ENCODE data around the gene TANC1.

Gene TANC1

GRCh38 chr2:159046966-159047365, 78.5 kb downstream of the TANC1 start:
- H3K9ac ChIP-seq: no peak overlapping the region
- TF ChIP-seq Cebpa-rat (IDR thresholded peaks at IDR 0.05): no peak
- no peak overlapping the region for H3K27ac ChIP-seq
- no peaks in the 10 kb centered on the region for H3K9me3 ChIP-seq
- no peak overlapping the region for H3K4me3 ChIP-seq
- no peak overlapping the region for H3K4me2 ChIP-seq
- no peaks in the 10 kb centered on the region for H4K20me1 ChIP-seq
- H3K36me3 ChIP-seq: no peaks in the 10 kb centered on the region
- H3K27me3 ChIP-seq: no peaks in the 10 kb centered on the region
- peaks cover 12% of the 10 kb centered on the region; the same call in 1 of the 2 replicates for H3K4me1 ChIP-seq

DNA sequence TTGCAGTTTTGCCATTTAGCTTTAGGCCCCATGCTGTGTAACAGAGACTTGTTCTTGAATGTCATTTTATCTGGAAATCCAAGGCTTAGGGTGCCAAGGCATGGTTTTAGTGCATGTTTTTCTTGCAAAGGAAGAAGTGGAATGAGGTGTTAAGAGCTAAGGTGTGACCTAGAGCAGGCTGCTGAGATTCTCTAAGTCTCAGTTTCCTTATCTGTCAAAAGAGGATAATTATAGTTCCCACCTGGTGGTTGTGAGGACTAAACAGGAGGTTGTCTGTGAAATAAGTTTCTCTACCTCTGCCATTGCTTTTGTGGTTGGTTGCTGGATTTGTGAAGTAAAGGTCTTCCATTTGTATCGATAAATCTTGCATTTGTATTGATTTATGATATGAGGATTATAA, 82.0 kb downstream of the TANC1 start:
- Histone ChIP-seq H3K27ac (no peak overlapping the region), H3K4me2 (no peak overlapping the region)

DNA sequence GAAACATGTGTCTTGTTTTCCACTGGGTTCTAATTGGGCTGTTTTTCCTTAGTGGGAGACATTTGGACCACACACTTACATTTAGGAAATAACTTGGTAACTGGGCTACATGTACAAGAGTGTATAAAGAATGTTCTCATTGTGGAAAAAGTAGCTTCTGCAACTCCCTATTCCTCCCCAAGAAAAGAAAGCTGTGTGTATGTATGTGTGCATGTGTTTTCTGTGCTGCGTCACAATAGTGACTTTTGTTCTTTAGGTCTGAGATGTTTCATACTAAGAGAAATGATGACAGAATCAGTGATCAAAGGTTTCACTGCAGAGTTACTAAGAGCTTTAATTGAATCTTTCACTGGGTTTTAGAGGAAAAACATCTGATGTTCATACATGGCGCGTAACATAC, 82.7 kb downstream of the TANC1 start:
- Histone ChIP-seq H3K4me3 (no peak overlapping the region), H3K4me1 (peaks cover 28% of the 10 kb centered on the region), H3K36me3 (no peaks in the 10 kb centered on the region), H4K20me1 (no peaks in the 10 kb centered on the region), H3K27ac (no peak overlapping the region), H3K27me3 (no peaks in the 10 kb centered on the region), H3K4me2 (no peak overlapping the region), H3K9me3 (no peaks in the 10 kb centered on the region), H3K9ac (no peak overlapping the region)
- no peak for TF ChIP-seq Cebpa-rat (IDR thresholded peaks at IDR 0.05)

More for the DNA sequence above, 82.0 kb downstream of the TANC1 start:
- Histone ChIP-seq H3K9ac (no peak overlapping the region), H3K4me1 (peaks cover 33% of the 10 kb centered on the region), H3K36me3 (no peaks in the 10 kb centered on the region), H3K27me3 (no peaks in the 10 kb centered on the region), H4K20me1 (no peaks in the 10 kb centered on the region), H3K4me3 (no peak overlapping the region), H3K9me3 (no peaks in the 10 kb centered on the region)
- TF ChIP-seq Cebpa-rat (IDR thresholded peaks at IDR 0.05): no peak

GRCh38 chr2:159051661-159052060, 83.2 kb downstream of the TANC1 start:
- H3K27me3 ChIP-seq: no peaks in the 10 kb centered on the region
- no peaks in the 10 kb centered on the region for H3K9me3 ChIP-seq
- H3K27ac ChIP-seq: no peak overlapping the region
- no peak overlapping the region for H3K9ac ChIP-seq
- no peaks in the 10 kb centered on the region for H4K20me1 ChIP-seq
- no peak overlapping the region for H3K4me2 ChIP-seq
- H3K4me3 ChIP-seq: no peak overlapping the region
- peaks cover 23% of the 10 kb centered on the region for H3K4me1 ChIP-seq
- no peak for TF ChIP-seq Cebpa-rat (IDR thresholded peaks at IDR 0.05)
- H3K36me3 ChIP-seq: no peaks in the 10 kb centered on the region

- no peak overlapping the region for H3K9ac ChIP-seq
- no peak for TF ChIP-seq Cebpa-rat (IDR thresholded peaks at IDR 0.05)
- no peak overlapping the region for H3K4me3 ChIP-seq
- H4K20me1 ChIP-seq: no peaks in the 10 kb centered on the region
- no peaks in the 10 kb centered on the region for H3K36me3 ChIP-seq
- H3K9me3 ChIP-seq: no peaks in the 10 kb centered on the region
- H3K27me3 ChIP-seq: no peaks in the 10 kb centered on the region
- peaks cover 23% of the 10 kb centered on the region for H3K4me1 ChIP-seq
- H3K27ac ChIP-seq: no peak overlapping the region
- peak overlapping the region; percentile 33 for H3K4me2 ChIP-seq
Measured at GRCh38 chr2:159052157-159052601, 83.7 kb downstream of the TANC1 start.

DNA sequence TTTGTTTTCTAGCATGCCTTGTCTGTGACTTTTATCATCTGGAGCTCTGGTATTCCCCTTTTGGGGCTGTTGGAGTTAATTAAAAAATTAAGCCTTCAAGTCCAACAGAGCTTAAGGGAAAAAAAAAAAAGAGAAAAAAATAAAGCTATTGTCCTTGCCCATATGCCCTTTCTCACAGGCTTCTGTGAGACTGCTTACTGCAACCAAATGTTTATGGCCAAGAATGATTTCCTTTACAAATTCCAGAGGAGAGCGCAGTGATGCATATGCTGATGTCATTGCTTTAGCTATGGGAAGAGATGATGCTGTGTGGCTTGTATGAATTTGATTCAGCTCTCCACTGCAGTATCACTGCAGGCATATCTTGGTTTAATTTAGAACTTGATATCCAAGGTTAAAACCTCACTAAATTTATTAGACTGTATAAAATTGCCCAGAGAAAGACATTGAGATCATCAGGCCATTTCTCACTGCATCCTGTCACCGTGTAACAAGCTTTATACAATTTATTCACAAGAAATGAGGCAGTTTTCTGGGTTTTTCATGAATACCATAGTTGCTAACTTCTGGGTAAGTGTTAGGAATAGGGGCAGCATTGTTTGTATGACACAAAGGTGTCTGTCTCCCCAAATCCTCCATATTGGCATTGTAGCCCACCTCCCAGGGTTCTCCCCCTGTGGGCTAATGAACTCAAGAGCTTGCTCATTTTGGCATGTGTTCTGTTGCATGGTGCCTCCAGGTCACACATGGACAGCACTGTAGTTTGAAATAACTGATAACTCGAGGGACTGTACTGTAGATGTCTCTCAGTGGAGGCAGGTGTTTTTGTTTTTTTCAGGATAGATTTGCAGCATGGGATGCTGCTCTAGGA, 85.0 kb downstream of the TANC1 start:
- no peak for TF ChIP-seq Cebpa-rat (IDR thresholded peaks at IDR 0.05)
- Histone ChIP-seq H3K9ac (no peak overlapping the region), H3K9me3 (no peaks in the 10 kb centered on the region), H3K27ac (no peak overlapping the region), H3K36me3 (no peaks in the 10 kb centered on the region), H3K4me3 (no peak overlapping the region), H3K4me2 (peak overlapping the region; percentile 33; the same call in 1 of the 2 replicates), H4K20me1 (no peaks in the 10 kb centered on the region), H3K27me3 (no peaks in the 10 kb centered on the region), H3K4me1 (peaks cover 23% of the 10 kb centered on the region)

GRCh38 chr2:159054032-159054334, 85.5 kb downstream of the TANC1 start:
- TF ChIP-seq Cebpa-rat (IDR thresholded peaks at IDR 0.05): no peak
- Histone ChIP-seq H3K9ac (no peak overlapping the region), H3K4me2 (no peak overlapping the region), H3K4me3 (no peak overlapping the region), H3K9me3 (no peaks in the 10 kb centered on the region), H3K36me3 (no peaks in the 10 kb centered on the region), H3K27me3 (no peaks in the 10 kb centered on the region), H3K4me1 (peaks cover 23% of the 10 kb centered on the region), H4K20me1 (no peaks in the 10 kb centered on the region), H3K27ac (no peak overlapping the region)

- peaks cover 23% of the 10 kb centered on the region for H3K4me1 ChIP-seq
- H3K27me3 ChIP-seq: no peaks in the 10 kb centered on the region
- H3K36me3 ChIP-seq: no peaks in the 10 kb centered on the region
- no peak overlapping the region for H3K4me3 ChIP-seq
- TF ChIP-seq Cebpa-rat (IDR thresholded peaks at IDR 0.05): no peak
- no peak overlapping the region for H3K4me2 ChIP-seq
- no peaks in the 10 kb centered on the region for H3K9me3 ChIP-seq
- H4K20me1 ChIP-seq: no peaks in the 10 kb centered on the region
- no peak overlapping the region for H3K9ac ChIP-seq
- no peak overlapping the region for H3K27ac ChIP-seq
Measured at GRCh38 chr2:159054985-159055384, 86.5 kb downstream of the TANC1 start.

GRCh38 chr2:159060518-159060917, 92.1 kb downstream of the TANC1 start:
- no peaks in the 10 kb centered on the region for H3K4me1 ChIP-seq
- H3K4me3 ChIP-seq: no peak overlapping the region
- TF ChIP-seq Cebpa-rat (IDR thresholded peaks at IDR 0.05): no peak
- no peaks in the 10 kb centered on the region for H3K27me3 ChIP-seq
- H3K9me3 ChIP-seq: no peaks in the 10 kb centered on the region
- H4K20me1 ChIP-seq: no peaks in the 10 kb centered on the region
- no peak overlapping the region for H3K9ac ChIP-seq
- no peak overlapping the region for H3K27ac ChIP-seq
- no peak overlapping the region for H3K4me2 ChIP-seq
- no peaks in the 10 kb centered on the region for H3K36me3 ChIP-seq

- Histone ChIP-seq H3K4me1 (no peaks in the 10 kb centered on the region), H3K27ac (no peak overlapping the region), H3K4me3 (no peak overlapping the region), H3K36me3 (no peaks in the 10 kb centered on the region), H3K9me3 (no peaks in the 10 kb centered on the region), H3K27me3 (no peaks in the 10 kb centered on the region), H4K20me1 (no peaks in the 10 kb centered on the region), H3K9ac (no peak overlapping the region), H3K4me2 (no peak overlapping the region)
- no peak for TF ChIP-seq Cebpa-rat (IDR thresholded peaks at IDR 0.05)
Measured at GRCh38 chr2:159063677-159064076, 95.2 kb downstream of the TANC1 start.

Data from BLaER1 (cell line).